8988T (cell line): ENCODE measurements around the gene EEF2K.
"Not testable (repeated sequence)": the region's sequence is repeated elsewhere in the genome, so short reads cannot be mapped to it uniquely, and the experiment has no call there.

ENCODE experiments used
- DNase-seq: peaks from one replicate; pipeline ENCODE4 v3.0.0; 2011

EEF2K gene

GRCh38 chr16:22213801-22214200 lies 7.7 kb downstream of the EEF2K start:
- DNase-seq = no peak

- DNase-seq = no peak
Observed at GRCh38 chr16:22214402-22214801, 8.3 kb downstream of the EEF2K start.

DNA sequence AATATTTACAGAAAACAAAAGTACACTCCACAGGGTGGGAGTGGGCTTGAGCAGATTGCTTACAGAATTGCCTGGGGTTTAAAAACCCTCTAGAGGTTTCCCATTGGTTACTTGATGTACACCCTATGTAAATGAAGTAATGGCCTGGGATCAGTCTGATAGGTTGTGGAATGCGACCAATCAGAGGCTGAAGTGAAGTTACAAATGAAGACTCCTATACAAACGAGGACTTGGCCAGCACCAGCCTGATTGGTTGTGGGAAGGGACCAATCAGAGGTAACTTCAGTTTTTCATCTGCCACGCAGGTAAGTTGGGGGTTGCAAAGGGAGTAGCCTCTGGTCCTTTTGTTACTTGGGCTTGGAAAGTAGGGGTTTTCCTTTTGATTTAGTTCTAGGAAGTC lies 8.8 kb downstream of the EEF2K start:
- no peak for DNase-seq

DNA sequence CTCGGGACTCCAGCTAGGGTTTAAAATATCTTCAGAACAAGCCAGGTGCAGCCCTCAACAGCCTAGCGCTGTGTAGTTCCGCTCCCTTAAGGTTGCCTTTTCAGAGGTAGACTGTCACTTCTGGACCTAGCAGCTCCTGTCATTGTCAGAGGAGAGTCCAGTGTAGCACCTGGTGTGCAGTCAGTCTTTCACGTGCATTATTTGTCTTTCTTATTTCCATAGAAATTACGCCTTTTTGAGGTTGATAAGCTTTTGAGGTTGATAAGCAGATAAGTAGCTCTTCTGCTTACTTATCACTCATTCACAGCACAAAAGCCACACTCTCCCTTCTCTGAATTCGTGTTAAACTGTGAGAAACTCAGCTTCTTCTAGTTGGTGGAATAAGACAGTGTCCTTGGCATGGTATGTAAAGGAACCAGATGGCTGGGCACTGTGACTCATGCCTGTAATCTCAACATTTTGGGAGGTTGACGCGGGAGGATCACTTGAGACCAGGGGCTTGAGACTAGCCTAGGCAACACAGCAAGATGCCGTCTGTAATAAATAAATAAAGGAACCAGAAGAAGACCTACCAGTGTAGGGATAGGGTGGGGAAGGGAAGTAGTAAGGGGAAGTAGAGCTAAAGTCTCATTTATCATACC lies 10.2 kb downstream of the EEF2K start:
- DNase-seq = no peak

- DNase-seq = not testable (repeated sequence)
Observed at GRCh38 chr16:22216832-22217225, 10.8 kb downstream of the EEF2K start.

DNA sequence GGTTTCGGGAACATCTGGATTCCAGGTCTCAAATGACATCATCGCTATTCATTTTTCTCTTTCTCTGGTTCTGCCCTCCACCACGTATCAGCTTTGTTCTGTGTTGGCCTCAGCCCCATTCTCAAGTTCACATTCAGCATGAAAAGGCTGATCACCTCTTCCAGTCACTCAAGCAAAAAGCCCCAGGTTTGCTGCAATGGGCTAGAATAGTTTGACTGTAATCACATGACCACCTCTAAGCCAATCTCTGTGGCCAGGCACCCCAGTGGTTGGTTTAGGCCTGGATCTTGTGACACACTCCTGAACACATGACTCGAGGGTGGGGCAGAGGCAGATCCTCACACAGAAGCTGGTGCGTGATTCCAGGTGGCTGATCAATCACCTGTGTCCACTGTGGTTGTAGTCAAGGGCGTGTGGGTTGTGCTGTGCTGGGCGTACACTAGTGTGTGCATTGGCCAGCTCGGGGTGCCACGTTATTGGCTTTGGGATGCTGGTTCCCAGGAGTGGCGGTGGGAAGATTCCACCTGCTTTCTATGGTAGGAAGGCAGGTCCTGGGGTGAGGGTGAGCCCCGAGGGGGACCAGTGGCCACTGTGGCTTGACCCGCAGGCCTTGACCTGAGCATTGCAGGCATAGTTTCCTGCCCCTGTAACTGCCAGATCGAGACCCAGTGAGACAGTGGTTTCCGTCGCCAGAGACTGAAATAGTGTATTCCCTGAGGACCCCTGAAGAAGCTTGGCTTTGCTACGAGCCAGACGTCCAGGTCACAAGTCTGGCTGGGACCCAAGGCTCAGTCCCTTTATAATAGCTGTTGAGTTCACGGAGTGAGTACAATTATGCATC lies 12.0 kb downstream of the EEF2K start:
- no peak for DNase-seq

GRCh38 chr16:22219389-22220068 lies 13.5 kb downstream of the EEF2K start:
- DNase-seq = no peak

DNA sequence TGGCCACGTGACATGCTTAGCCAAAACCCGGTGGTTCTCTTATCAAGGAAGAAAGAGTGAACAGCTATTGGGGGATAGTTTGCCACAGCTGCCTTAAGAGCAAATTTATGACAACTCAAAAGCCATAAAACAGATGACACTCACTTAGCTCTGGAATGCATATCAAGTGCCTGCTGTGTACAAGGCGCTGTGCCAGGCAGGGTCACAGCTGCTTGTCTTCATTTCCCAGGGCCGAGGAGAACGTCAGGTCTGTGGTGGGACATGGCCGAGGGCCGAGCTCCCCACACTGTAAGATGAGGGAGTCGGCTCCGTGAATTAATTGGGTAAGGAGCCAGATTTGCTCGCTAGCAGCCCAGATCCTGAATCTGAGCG lies 14.0 kb downstream of the EEF2K start:
- DNase-seq = no peak

DNA sequence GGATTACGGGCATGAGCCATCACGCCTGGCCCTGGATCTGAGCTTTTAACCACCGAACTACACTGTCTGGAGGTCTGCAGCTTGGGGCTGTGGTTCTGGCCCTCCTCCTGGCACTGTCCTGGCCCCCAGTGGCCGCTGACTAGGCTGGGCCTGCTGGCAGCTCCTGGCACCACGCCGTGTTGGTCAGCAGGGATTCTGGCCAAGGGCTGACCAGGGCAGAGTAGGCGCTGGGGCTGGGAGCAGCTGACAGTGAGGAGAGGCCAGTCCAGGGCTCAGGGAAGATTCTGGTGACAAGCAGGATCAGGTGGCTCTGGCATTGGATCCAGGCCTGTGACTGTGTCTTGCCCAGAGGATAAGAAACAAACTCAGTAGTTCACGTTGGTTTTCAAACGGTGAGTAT lies 14.6 kb downstream of the EEF2K start:
- no peak for DNase-seq

DNA sequence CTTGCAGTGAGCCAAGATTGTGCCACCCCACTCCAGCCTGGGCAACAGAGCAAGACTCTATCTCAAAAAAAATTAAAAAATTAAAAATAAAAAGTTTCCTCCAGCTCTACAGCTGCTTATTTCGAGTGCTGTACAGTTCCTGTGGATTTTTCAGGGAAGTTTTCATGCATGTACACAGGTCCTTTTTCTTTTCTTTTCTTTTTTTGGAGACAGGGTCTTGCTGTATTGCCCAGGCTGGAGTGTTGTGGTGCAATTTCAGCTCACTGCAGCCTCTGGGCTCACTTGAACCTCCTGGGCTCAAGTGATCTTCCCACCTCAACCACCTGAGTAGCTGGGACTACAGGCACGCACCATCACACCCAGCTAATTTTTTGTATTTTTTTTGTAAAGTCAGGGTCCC lies 15.9 kb downstream of the EEF2K start:
- DNase-seq = no peak

DNA sequence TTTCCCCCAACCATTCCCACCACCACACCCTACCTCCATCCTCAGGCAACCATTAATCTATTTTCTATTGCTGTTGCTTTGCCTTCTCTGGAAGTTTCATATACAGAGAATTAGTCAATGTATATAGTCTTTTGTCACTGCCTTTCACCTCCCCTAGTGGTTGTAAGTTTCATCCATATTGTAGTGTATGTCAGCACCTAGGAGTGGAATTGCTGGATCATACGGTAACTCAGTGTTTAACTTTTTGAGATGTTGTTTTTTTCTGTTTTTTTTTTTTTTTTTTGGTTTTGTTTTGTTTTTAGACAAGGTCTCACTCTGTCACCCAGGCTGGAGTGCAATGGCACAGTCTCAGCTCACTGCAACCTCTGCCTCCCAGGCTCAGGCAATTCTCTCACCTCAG lies 16.9 kb downstream of the EEF2K start:
- DNase-seq = no peak

DNA sequence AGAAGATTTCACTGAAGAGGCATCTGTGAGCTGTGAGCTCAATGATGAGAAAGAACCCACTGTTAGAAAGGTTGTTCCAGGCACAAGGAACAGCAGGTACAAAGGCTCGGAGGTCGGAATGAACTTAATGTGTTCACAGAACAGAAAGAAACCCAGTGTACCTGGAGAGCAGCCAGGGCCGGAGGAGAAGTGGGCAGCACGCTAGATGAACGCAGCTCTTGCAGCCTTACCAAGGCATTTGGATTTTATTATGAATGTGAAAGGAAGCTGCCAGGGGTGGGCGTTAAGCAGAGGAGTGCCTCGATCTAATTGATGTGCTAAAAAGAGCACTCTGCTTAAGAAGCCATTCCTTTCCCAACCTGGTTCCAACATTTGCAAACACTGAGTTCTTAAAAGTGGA lies 19.0 kb downstream of the EEF2K start:
- no peak for DNase-seq

DNA sequence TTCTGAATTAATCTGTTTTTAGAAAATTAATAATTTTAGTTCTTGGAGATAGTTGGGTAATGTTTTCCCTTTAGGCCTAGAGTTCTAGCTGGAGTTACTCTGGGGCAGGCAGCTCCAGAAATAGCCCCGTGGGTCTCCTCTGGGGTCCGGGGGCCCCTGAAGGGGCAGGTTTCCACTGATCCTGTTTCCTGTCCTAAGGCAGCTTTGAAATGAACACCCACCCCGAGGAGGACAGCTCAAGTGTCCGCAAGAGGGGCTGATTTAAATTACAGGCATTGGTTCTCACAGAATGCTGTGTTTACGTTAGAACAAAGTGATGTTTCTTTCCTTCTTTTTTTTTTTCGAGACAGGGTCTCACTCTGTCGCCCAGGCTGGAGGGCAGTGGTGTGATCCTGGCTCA lies 23.8 kb downstream of the EEF2K start:
- DNase-seq = no peak

DNA sequence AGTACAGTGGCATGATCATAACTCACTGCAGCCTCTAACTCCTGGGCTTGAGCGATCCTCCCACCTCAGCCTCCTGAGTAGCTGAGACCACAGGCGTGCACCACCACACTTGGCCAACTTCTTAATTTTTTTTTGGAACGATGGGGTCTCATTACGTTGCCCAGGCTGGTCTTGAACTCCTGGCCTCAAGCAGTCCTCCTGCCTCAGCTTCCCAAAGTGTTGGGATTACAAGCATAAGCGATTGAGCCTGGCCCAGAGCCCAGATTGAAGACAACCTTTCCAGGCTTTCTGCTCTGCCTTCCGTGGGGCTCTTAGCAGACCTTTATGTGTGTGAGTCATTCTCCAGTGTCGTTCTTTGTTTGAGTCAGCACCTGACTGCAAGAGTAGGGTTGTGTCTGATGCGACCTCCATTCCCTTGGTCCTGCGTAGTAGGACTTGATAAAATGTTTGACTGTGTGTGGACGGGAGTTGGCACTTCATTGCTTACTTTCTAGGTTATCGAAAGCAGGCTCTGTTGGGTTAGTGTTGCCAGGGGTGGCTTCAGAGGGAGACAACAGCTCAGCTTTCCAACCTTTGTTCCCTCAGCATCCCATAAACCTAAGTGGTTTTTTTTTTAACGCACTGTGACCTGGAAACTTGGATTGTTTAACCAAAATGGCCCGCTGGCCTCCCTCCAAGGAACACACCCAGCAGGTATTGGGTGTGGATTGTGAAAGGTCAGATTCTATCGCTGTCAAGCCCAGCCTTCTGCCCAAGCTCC lies 26.4 kb downstream of the EEF2K start:
- DNase-seq = no peak

- no peak for DNase-seq
Observed at GRCh38 chr16:22233037-22233372, 26.9 kb downstream of the EEF2K start.

DNA sequence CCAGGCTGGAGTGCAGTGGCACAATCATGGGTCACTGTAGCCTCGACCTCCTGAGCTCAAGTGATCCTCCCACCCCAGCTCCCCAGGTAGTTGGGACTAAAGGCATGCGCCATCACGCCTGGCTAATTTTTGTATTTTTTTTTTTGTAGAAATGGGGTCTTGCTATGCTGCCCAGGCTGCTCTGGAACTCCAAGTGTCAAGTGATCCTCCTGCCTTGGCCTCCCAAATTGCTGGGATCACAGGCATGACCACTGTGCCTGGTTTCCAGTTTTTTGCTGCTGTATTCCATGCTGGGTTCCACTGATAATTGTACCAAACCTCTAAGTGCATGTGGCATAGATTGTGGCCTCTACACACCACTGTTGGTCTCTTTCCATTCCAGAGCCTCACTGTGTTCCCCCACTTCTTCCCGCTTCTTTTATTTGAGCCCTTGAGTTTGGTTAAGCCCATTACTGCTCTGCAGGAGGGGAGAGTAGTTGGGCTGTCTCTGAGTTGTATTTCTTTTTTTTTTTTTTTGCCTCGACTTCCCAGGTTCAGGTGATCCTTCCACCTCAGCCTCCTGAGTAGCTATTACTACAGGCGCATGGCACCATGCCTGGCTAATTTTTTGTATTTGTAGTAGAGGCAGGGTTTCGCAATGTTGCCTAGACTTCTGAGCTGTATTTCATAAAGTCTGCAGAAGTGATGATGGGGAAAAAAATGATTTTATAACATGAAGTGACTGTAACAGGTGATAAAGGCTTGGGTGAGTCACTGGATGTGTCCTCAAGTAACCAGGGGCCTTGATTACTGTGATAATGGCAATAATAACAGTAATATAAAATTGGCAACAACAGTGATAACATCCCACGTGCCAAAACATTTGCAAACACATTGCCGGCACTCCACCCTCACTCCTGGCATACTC lies 30.0 kb downstream of the EEF2K start:
- DNase-seq = no peak

GRCh38 chr16:22239131-22239805 lies 33.2 kb downstream of the EEF2K start:
- DNase-seq = no peak

DNA sequence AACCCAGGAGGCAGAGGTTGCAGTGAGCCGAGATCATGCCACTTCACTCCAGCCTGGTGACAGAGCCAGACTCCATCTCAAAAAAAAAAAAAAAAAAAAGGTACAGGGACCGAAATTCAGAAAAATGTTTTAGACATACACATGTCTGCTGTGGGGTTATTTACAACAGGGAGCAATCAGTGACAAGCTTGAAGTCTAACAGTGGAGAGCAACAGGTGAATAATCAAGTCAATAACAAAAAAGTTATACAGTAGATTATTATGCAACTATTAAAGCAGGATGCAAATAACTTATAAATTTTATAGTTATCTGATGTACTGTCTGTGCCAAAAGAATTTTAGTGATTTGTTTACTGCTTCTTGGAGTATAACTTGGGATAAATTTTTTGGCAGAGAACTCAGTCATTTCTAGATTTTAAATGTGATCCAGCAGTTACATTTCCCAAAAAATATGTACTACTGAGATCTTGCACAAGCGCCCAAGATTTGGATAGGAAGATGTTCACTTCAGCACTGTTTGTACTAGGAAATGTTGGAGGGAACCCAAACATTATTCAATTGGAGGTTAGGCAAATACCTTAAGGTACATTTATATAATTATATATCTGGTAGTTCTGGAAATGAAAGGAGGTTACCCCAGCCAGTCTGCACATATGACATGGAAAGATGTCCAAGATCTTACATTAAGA lies 34.1 kb downstream of the EEF2K start:
- no peak for DNase-seq

DNA sequence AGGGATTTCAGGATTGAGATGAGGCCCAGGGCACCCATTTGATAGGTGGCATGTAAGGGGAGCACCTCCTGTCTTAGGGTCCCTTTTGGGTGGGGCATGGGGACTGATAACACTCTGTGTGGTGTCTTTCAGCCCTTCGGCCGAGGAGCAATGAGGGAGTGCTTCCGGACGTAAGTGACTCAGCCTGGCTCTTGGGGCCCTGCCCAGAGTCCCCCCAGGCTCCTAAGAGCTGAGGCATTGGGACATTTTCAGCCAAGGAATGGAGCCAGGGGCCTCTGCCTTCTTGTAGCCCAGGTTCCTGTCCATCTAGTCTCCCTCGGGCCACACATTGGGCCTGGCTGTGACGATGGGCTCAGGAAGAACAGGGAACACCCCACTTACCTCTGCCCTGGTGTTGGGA lies 44.4 kb downstream of the EEF2K start:
- no peak for DNase-seq

DNA sequence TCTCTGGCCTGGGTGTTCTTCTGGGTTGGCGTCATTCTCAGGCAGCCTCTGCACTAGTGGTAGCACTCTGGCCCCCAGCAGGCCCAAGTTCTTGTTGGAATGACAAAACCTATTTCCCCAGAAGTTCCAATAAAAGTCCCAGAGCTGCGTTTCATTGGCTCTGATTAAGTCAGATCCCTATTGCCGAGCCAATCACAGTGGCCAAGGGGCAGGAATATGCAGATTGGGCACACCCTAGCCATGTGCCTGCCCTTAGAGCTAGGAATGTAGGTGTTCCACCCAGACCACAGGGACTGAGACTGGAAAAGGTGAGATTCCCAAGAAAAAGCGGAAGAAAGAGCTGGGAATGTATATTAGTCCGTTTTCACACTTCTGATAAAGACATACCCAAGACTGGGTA lies 46.2 kb downstream of the EEF2K start:
- DNase-seq = no peak

DNA sequence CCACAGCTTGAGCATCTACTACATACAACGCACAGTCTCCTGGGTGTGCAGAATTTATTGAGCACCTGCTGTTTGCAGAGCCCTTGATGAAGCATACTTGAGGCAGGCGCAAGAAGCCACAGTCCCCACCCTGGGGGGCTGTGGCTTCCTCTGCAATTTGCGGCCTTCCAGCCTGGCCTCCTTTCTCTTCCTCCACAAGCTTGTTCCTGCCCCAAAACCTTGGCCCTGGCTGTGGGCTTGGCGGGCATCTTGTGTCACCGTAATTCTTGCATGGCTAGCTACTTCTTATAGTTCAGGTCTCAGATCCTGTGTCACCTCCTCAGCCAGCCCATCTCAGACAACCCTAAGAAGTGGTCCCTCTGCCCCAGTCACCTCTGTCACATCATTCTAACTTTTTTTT lies 47.2 kb downstream of the EEF2K start:
- no peak for DNase-seq
